Measurements from ENCODE around the gene R3HCC1L.

GRCh38 chr10:98096731-98097130 lies 37.7 kb upstream of the R3HCC1L start:
- TF ChIP-seq CTCF (IDR thresholded peaks at IDR 0.05) (no peak), POLR2AphosphoS5 (IDR thresholded peaks at IDR 0.05) (no peak), EP300 (IDR thresholded peaks at IDR 0.05; ENCODE audit: low read depth) (no peak)
